K562 (cell line): ENCODE results near the gene AQP6. TPM values are rescaled to one million over a fixed set of nuclear protein-coding genes. Genes with fewer than 3 reads are reported as not detected.

Experiments used
- TFAP4 ChIP-seq: sonication (generic); formaldehyde crosslinking; IDR thresholded peaks from 2 replicates; pipeline ENCODE4 v1.8.0; 2022; ENCODE audit warnings: missing genetic modification reagents, mild to moderate bottlenecking, moderate library complexity, borderline replicate concordance
- ZNF699 ChIP-seq: fragments of 250-450 bp; sonication (Bioruptor Pico); IDR thresholded peaks from 2 replicates; pipeline ENCODE4 v1.8.0; 2021; ENCODE audit warnings: mild to moderate bottlenecking, moderate library complexity; ENCODE audit not compliant: insufficient replicate concordance
- polyA plus RNA-seq, 8 experiments: library from polyadenylated mRNA; depleted of rRNA in 4 of 8; stranded (reverse) in 5 of 8; unstranded in 3 of 8; fragments of >200 nt; fragmentation: Nextera tagmentation in 2 of 8; fragmentation: Illumina TruSeq in 1 of 8; extraction: Ambion mirVana in 2 of 8; extraction: Trizol in 1 of 8; gene quantifications; 2 replicates each; pipeline versions ENCODE4 v1.2.1 to v1.2.3, GENCODE V29; 2011 to 2014; ENCODE audit warnings: inconsistent platforms in 1 of 8, missing spikeins in 1 of 8
- total RNA-seq, 7 experiments: library from RNA; depleted of rRNA in 6 of 7; stranded (reverse); fragments of >200 nt in 6 of 7; fragmentation: Illumina TruSeq in 2 of 7; extraction: Trizol in 2 of 7; gene quantifications; 2 replicates each; pipeline versions ENCODE4 v1.2.1 to v1.2.3, GENCODE V29; 2011 to 2021; ENCODE audit warnings: low replicate concordance in 1 of 7
- TF ChIP-seq, protein P1 (sequence below): fragments of 450-650 bp; IDR thresholded peaks from 2 replicates; pipeline ENCODE4 v1.7.1; 2018; ENCODE audit warnings: mild to moderate bottlenecking, low read depth; ENCODE audit not compliant: partially characterized antibody
- TF ChIP-seq, protein P2 (sequence below), 2 experiments: fragments of 150-350 bp in 1 of 2; IDR thresholded peaks; 2 replicates each; pipeline ENCODE4 v1.6.1; 2012 to 2016; ENCODE audit warnings: low read depth in 2 of 2, low read length in 2 of 2, mild to moderate bottlenecking in 1 of 2, moderate library complexity in 1 of 2
- TF ChIP-seq, protein P3 (sequence below): fragments of 450-650 bp; IDR thresholded peaks from 2 replicates; pipeline ENCODE4 v1.6.1; 2016; ENCODE audit warnings: mild to moderate bottlenecking, moderate library complexity

AQP6 gene
- total and polyA plus RNA-seq, 9 of the 15 experiments (the other 6 are each of a cell fraction or from before 2014, with no cell fraction given): 0.05 to 0.12 TPM; not detected in 7

- TF ChIP-seq, protein P1, sequence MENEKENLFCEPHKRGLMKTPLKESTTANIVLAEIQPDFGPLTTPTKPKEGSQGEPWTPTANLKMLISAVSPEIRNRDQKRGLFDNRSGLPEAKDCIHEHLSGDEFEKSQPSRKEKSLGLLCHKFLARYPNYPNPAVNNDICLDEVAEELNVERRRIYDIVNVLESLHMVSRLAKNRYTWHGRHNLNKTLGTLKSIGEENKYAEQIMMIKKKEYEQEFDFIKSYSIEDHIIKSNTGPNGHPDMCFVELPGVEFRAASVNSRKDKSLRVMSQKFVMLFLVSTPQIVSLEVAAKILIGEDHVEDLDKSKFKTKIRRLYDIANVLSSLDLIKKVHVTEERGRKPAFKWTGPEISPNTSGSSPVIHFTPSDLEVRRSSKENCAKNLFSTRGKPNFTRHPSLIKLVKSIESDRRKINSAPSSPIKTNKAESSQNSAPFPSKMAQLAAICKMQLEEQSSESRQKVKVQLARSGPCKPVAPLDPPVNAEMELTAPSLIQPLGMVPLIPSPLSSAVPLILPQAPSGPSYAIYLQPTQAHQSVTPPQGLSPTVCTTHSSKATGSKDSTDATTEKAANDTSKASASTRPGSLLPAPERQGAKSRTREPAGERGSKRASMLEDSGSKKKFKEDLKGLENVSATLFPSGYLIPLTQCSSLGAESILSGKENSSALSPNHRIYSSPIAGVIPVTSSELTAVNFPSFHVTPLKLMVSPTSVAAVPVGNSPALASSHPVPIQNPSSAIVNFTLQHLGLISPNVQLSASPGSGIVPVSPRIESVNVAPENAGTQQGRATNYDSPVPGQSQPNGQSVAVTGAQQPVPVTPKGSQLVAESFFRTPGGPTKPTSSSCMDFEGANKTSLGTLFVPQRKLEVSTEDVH: peak; percentile 31
- TF ChIP-seq, protein P2, sequence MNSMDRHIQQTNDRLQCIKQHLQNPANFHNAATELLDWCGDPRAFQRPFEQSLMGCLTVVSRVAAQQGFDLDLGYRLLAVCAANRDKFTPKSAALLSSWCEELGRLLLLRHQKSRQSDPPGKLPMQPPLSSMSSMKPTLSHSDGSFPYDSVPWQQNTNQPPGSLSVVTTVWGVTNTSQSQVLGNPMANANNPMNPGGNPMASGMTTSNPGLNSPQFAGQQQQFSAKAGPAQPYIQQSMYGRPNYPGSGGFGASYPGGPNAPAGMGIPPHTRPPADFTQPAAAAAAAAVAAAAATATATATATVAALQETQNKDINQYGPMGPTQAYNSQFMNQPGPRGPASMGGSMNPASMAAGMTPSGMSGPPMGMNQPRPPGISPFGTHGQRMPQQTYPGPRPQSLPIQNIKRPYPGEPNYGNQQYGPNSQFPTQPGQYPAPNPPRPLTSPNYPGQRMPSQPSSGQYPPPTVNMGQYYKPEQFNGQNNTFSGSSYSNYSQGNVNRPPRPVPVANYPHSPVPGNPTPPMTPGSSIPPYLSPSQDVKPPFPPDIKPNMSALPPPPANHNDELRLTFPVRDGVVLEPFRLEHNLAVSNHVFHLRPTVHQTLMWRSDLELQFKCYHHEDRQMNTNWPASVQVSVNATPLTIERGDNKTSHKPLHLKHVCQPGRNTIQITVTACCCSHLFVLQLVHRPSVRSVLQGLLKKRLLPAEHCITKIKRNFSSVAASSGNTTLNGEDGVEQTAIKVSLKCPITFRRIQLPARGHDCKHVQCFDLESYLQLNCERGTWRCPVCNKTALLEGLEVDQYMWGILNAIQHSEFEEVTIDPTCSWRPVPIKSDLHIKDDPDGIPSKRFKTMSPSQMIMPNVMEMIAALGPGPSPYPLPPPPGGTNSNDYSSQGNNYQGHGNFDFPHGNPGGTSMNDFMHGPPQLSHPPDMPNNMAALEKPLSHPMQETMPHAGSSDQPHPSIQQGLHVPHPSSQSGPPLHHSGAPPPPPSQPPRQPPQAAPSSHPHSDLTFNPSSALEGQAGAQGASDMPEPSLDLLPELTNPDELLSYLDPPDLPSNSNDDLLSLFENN (IDR thresholded peaks at IDR 0.05; ENCODE audit: low read depth in 2 of 2, low read length in 2 of 2): peak in 1 of 2 experiments; percentile 20; a peak in 1 of 4 replicates
- TF ChIP-seq ZNF699 (CRISPR knock-in tag): no peak
- TF ChIP-seq, protein P3, sequence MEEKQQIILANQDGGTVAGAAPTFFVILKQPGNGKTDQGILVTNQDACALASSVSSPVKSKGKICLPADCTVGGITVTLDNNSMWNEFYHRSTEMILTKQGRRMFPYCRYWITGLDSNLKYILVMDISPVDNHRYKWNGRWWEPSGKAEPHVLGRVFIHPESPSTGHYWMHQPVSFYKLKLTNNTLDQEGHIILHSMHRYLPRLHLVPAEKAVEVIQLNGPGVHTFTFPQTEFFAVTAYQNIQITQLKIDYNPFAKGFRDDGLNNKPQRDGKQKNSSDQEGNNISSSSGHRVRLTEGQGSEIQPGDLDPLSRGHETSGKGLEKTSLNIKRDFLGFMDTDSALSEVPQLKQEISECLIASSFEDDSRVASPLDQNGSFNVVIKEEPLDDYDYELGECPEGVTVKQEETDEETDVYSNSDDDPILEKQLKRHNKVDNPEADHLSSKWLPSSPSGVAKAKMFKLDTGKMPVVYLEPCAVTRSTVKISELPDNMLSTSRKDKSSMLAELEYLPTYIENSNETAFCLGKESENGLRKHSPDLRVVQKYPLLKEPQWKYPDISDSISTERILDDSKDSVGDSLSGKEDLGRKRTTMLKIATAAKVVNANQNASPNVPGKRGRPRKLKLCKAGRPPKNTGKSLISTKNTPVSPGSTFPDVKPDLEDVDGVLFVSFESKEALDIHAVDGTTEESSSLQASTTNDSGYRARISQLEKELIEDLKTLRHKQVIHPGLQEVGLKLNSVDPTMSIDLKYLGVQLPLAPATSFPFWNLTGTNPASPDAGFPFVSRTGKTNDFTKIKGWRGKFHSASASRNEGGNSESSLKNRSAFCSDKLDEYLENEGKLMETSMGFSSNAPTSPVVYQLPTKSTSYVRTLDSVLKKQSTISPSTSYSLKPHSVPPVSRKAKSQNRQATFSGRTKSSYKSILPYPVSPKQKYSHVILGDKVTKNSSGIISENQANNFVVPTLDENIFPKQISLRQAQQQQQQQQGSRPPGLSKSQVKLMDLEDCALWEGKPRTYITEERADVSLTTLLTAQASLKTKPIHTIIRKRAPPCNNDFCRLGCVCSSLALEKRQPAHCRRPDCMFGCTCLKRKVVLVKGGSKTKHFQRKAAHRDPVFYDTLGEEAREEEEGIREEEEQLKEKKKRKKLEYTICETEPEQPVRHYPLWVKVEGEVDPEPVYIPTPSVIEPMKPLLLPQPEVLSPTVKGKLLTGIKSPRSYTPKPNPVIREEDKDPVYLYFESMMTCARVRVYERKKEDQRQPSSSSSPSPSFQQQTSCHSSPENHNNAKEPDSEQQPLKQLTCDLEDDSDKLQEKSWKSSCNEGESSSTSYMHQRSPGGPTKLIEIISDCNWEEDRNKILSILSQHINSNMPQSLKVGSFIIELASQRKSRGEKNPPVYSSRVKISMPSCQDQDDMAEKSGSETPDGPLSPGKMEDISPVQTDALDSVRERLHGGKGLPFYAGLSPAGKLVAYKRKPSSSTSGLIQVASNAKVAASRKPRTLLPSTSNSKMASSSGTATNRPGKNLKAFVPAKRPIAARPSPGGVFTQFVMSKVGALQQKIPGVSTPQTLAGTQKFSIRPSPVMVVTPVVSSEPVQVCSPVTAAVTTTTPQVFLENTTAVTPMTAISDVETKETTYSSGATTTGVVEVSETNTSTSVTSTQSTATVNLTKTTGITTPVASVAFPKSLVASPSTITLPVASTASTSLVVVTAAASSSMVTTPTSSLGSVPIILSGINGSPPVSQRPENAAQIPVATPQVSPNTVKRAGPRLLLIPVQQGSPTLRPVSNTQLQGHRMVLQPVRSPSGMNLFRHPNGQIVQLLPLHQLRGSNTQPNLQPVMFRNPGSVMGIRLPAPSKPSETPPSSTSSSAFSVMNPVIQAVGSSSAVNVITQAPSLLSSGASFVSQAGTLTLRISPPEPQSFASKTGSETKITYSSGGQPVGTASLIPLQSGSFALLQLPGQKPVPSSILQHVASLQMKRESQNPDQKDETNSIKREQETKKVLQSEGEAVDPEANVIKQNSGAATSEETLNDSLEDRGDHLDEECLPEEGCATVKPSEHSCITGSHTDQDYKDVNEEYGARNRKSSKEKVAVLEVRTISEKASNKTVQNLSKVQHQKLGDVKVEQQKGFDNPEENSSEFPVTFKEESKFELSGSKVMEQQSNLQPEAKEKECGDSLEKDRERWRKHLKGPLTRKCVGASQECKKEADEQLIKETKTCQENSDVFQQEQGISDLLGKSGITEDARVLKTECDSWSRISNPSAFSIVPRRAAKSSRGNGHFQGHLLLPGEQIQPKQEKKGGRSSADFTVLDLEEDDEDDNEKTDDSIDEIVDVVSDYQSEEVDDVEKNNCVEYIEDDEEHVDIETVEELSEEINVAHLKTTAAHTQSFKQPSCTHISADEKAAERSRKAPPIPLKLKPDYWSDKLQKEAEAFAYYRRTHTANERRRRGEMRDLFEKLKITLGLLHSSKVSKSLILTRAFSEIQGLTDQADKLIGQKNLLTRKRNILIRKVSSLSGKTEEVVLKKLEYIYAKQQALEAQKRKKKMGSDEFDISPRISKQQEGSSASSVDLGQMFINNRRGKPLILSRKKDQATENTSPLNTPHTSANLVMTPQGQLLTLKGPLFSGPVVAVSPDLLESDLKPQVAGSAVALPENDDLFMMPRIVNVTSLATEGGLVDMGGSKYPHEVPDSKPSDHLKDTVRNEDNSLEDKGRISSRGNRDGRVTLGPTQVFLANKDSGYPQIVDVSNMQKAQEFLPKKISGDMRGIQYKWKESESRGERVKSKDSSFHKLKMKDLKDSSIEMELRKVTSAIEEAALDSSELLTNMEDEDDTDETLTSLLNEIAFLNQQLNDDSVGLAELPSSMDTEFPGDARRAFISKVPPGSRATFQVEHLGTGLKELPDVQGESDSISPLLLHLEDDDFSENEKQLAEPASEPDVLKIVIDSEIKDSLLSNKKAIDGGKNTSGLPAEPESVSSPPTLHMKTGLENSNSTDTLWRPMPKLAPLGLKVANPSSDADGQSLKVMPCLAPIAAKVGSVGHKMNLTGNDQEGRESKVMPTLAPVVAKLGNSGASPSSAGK: peak; percentile 63
- peak; percentile 69; the same call in 1 of the 2 replicates for TF ChIP-seq TFAP4 (CRISPR knock-in tag)
Measured at GRCh38 chr12:49967042-49967776, 5.5 kb upstream of the AQP6 start (continued).
